ENCODE data around the gene NDUFB8.

The NDUFB8 gene

GRCh38 chr10:100529475-100530298 lies at the start of gene NDUFB8:
Gene NDUFB8, minus strand, starts transcription at chr10:100529871. Its CDS starts 20 bp downstream, at chr10:100529851.
- peak; percentile 93 for ATAC-seq

DNA sequence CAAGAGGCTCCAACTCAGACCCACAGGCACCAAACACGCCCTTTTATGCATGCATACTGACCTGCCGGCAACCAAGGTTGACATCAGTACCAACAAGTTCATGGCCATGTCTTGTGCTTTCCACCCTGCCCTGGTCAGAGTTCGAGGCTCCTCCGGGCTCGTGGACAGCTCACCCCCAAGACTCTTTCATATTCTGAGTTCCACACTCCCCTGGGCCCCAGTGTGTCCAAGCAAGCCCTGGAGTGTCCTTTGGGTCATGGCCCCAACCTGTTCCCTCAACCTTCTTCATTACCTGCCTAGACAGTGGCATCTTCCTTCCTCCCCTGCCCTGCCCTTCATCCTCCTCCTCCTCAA lies 46.6 kb upstream of the NDUFB8 start:
- ATAC-seq, result no peak
- TF ChIP-seq TOX (CRISPR knock-in tag; IDR thresholded peaks at IDR 0.05; ENCODE audit: borderline replicate concordance) (no peak), ZFP3 (CRISPR knock-in tag; IDR thresholded peaks at IDR 0.05) (no peak), SNAI2 (CRISPR knock-in tag; IDR thresholded peaks at IDR 0.05) (no peak), PATZ1 (CRISPR knock-in tag; IDR thresholded peaks at IDR 0.05; ENCODE audit: borderline replicate concordance) (no peak), RARB (CRISPR knock-in tag; IDR thresholded peaks at IDR 0.05) (no peak), ZNF70 (CRISPR knock-in tag; IDR thresholded peaks at IDR 0.05) (no peak), CREB5 (CRISPR knock-in tag; IDR thresholded peaks at IDR 0.05; ENCODE audit: low read depth) (no peak), ESRRG (CRISPR knock-in tag; IDR thresholded peaks at IDR 0.05) (no peak), ARNTL (CRISPR knock-in tag; IDR thresholded peaks at IDR 0.05; ENCODE audit: borderline replicate concordance, low read depth) (no peak)
- TF ChIP-seq, protein P1, sequence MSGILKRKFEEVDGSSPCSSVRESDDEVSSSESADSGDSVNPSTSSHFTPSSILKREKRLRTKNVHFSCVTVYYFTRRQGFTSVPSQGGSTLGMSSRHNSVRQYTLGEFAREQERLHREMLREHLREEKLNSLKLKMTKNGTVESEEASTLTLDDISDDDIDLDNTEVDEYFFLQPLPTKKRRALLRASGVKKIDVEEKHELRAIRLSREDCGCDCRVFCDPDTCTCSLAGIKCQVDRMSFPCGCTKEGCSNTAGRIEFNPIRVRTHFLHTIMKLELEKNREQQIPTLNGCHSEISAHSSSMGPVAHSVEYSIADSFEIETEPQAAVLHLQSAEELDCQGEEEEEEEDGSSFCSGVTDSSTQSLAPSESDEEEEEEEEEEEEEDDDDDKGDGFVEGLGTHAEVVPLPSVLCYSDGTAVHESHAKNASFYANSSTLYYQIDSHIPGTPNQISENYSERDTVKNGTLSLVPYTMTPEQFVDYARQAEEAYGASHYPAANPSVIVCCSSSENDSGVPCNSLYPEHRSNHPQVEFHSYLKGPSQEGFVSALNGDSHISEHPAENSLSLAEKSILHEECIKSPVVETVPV (CRISPR knock-in tag; IDR thresholded peaks at IDR 0.05), result no peak
- TF ChIP-seq, protein P2, sequence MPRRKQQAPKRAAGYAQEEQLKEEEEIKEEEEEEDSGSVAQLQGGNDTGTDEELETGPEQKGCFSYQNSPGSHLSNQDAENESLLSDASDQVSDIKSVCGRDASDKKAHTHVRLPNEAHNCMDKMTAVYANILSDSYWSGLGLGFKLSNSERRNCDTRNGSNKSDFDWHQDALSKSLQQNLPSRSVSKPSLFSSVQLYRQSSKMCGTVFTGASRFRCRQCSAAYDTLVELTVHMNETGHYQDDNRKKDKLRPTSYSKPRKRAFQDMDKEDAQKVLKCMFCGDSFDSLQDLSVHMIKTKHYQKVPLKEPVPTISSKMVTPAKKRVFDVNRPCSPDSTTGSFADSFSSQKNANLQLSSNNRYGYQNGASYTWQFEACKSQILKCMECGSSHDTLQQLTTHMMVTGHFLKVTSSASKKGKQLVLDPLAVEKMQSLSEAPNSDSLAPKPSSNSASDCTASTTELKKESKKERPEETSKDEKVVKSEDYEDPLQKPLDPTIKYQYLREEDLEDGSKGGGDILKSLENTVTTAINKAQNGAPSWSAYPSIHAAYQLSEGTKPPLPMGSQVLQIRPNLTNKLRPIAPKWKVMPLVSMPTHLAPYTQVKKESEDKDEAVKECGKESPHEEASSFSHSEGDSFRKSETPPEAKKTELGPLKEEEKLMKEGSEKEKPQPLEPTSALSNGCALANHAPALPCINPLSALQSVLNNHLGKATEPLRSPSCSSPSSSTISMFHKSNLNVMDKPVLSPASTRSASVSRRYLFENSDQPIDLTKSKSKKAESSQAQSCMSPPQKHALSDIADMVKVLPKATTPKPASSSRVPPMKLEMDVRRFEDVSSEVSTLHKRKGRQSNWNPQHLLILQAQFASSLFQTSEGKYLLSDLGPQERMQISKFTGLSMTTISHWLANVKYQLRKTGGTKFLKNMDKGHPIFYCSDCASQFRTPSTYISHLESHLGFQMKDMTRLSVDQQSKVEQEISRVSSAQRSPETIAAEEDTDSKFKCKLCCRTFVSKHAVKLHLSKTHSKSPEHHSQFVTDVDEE (CRISPR knock-in tag; IDR thresholded peaks at IDR 0.05), result no peak

More at GRCh38 chr10:100529475-100530298, at the start of gene NDUFB8:
- TF ChIP-seq SNAI2 (CRISPR knock-in tag; IDR thresholded peaks at IDR 0.05) (no peak), ZNF8 (CRISPR knock-in tag; IDR thresholded peaks at IDR 0.05) (no peak), ARNTL (CRISPR knock-in tag; IDR thresholded peaks at IDR 0.05; ENCODE audit: borderline replicate concordance, low read depth) (no peak), ZNF70 (CRISPR knock-in tag; IDR thresholded peaks at IDR 0.05) (no peak), POU6F1 (CRISPR knock-in tag; IDR thresholded peaks at IDR 0.05; ENCODE audit: borderline replicate concordance, low read depth) (no peak), TOX (CRISPR knock-in tag; IDR thresholded peaks at IDR 0.05; ENCODE audit: borderline replicate concordance) (no peak), ISL1 (CRISPR knock-in tag; IDR thresholded peaks at IDR 0.05) (no peak), TCF4 (CRISPR knock-in tag; IDR thresholded peaks at IDR 0.05; ENCODE audit: borderline replicate concordance) (no peak), ZFP30 (CRISPR knock-in tag; IDR thresholded peaks at IDR 0.05) (no peak), BACH2 (CRISPR knock-in tag; IDR thresholded peaks at IDR 0.05; ENCODE audit: borderline replicate concordance) (no peak), PATZ1 (CRISPR knock-in tag; IDR thresholded peaks at IDR 0.05; ENCODE audit: borderline replicate concordance) (no peak), RARB (CRISPR knock-in tag; IDR thresholded peaks at IDR 0.05) (no peak), PPARA (CRISPR knock-in tag; IDR thresholded peaks at IDR 0.05; ENCODE audit: borderline replicate concordance) (no peak), GLIS3 (CRISPR knock-in tag; IDR thresholded peaks at IDR 0.05) (no peak)
- TF ChIP-seq, protein P2 (CRISPR knock-in tag; IDR thresholded peaks at IDR 0.05), result no peak

Measured in SK-N-SH treated with all-trans-retinoic acid at 6 μM for 48 hours (cell line).